H1 (cell line): ENCODE measurements around the gene KREMEN1. TPM values are rescaled to one million over a fixed set of nuclear protein-coding genes. Genes with fewer than 3 reads are reported as not detected.

Experiments
- CTCF ChIA-PET: fragments of 300-600 bp; sonication (Branson Sonifier 250); formaldehyde crosslinking; loops from one replicate; lab custom pipeline; 2021; ENCODE audit not compliant: partially characterized antibody; lab: Charles Lee
- POLR2A ChIA-PET: fragments of 300-600 bp; sonication (Branson Sonifier 250); formaldehyde crosslinking; loops from one replicate; lab custom pipeline; 2021; ENCODE audit warnings: inconsistent platforms; ENCODE audit not compliant: partially characterized antibody; lab: Charles Lee
- DNase-seq, 2 experiments: peaks; one replicate each; pipeline versions ENCODE4 v3.0.0 to v3.0.0-alpha.2; 2010 to 2022; ENCODE audit warnings: low spot score in 2 of 2, low read depth in 1 of 2, mixed read lengths in 1 of 2
- FAIRE-seq: peaks from 2 replicates; lab custom pipeline; 2011; peaks lifted over from hg19 to GRCh38; lab: Jason Lieb, UNC
- H2AFZ ChIP-seq: 2 replicates; pipeline ENCODE4 v1.8.1; 2012; ENCODE audit warnings: low read length, inconsistent platforms
- H2AK5ac ChIP-seq: 2 replicates; pipeline ENCODE4 v1.6.1; 2013; ENCODE audit warnings: low read depth, low read length
- H2BK120ac ChIP-seq: replicated peaks from 2 replicates; pipeline ENCODE3; 2013; ENCODE audit warnings: low read depth, low read length, inconsistent platforms
- H2BK12ac ChIP-seq: 2 replicates; pipeline ENCODE4 v1.6.1; 2013; ENCODE audit warnings: low read depth, low read length
- H2BK15ac ChIP-seq: 2 replicates; pipeline ENCODE4 v1.6.1; 2013; ENCODE audit warnings: low read length
- H2BK20ac ChIP-seq: 2 replicates; pipeline ENCODE4 v1.6.1; 2013; ENCODE audit warnings: low read length
- H2BK5ac ChIP-seq: 2 replicates; pipeline ENCODE4 v1.6.1; 2013; ENCODE audit warnings: low read depth, low read length
- H3K14ac ChIP-seq: 2 replicates; pipeline ENCODE4 v1.6.1; 2013; ENCODE audit warnings: inconsistent platforms; ENCODE audit not compliant: insufficient read length
- H3K18ac ChIP-seq: 2 replicates; pipeline ENCODE4 v1.6.1; 2013; ENCODE audit warnings: low read length; ENCODE audit errors: extremely low read depth
- H3K23ac ChIP-seq: 2 replicates; pipeline ENCODE4 v1.6.1; 2013; ENCODE audit warnings: inconsistent platforms; ENCODE audit not compliant: insufficient read length
- H3K23me2 ChIP-seq: 2 replicates; pipeline ENCODE4 v1.6.1; 2013; ENCODE audit warnings: low read depth, low read length
- H3K27ac ChIP-seq: 2 replicates; pipeline ENCODE4 v1.6.1; 2011; ENCODE audit warnings: low read depth, low read length, inconsistent platforms
- H3K27me3 ChIP-seq, 4 experiments: replicated peaks in 1 of 4; 1 replicate in 1 of 4; 2 replicates in 3 of 4; pipeline versions ENCODE4 v1.6.1 to v1.8.1; 2011 to 2013; ENCODE audit warnings: low read length in 3 of 4, mild to moderate bottlenecking in 3 of 4, inconsistent platforms in 2 of 4, mixed read lengths in 2 of 4, moderate library complexity in 1 of 4; ENCODE audit not compliant: control insufficient read depth in 3 of 4, insufficient read depth in 3 of 4; ENCODE audit errors: extremely low read depth in 1 of 4
- H3K36me3 ChIP-seq, 4 experiments: 2 replicates each; pipeline versions ENCODE4 v1.6.1 to v1.8.1; 2011 to 2013; ENCODE audit warnings: mild to moderate bottlenecking in 4 of 4, low read length in 3 of 4, moderate library complexity in 2 of 4, control low read depth in 1 of 4, inconsistent platforms in 1 of 4; ENCODE audit not compliant: insufficient read depth in 4 of 4, control insufficient read depth in 2 of 4
- H3K4ac ChIP-seq: replicated peaks from 2 replicates; pipeline ENCODE3; 2013; ENCODE audit warnings: low read length, low read depth, mixed read lengths, inconsistent platforms; ENCODE audit not compliant: insufficient read length
- H3K4me1 ChIP-seq, 4 experiments: replicated peaks in 1 of 4; 1 replicate in 1 of 4; 2 replicates in 3 of 4; pipeline versions ENCODE4 v1.6.1 to v1.8.1; 2011 to 2013; ENCODE audit warnings: low read length in 3 of 4, inconsistent platforms in 2 of 4, mixed read lengths in 1 of 4; ENCODE audit not compliant: insufficient read depth in 4 of 4, control insufficient read depth in 3 of 4
- H3K4me2 ChIP-seq, 2 experiments: 2 replicates each; pipeline versions ENCODE4 v1.6.1 to v1.8.1; 2011 to 2013; ENCODE audit warnings: low read depth in 2 of 2, low read length in 2 of 2, control low read depth in 1 of 2, inconsistent platforms in 1 of 2, mild to moderate bottlenecking in 1 of 2; ENCODE audit not compliant: insufficient read depth in 1 of 2
- H3K4me3 ChIP-seq, 4 experiments: fragments of 200-600, 300-600 bp in 1 of 4; sonication (generic), shearing (Covaris generic), sonication (Bioruptor Twin) in 1 of 4; 2 replicates each; pipeline versions ENCODE4 v1.5.1 to v1.8.1; 2011 to 2016; ENCODE audit warnings: low read length in 4 of 4, low read depth in 3 of 4, control low read depth in 2 of 4, inconsistent platforms in 2 of 4, mild to moderate bottlenecking in 2 of 4, mixed read lengths in 1 of 4, moderate library complexity in 1 of 4; ENCODE audit not compliant: insufficient read depth in 2 of 4; ENCODE audit errors: extremely low read depth in 1 of 4
- H3K56ac ChIP-seq: replicated peaks from 2 replicates; pipeline ENCODE3; 2013; ENCODE audit warnings: low read depth, mild to moderate bottlenecking, mixed read lengths, low read length, inconsistent platforms; ENCODE audit not compliant: insufficient read length
- H3K79me1 ChIP-seq: 2 replicates; pipeline ENCODE4 v1.6.1; 2013; ENCODE audit warnings: low read depth, low read length, control low read depth
- H3K79me2 ChIP-seq, 2 experiments: 2 replicates each; pipeline versions ENCODE4 v1.6.1 to v1.8.1; 2012 to 2013; ENCODE audit warnings: low read length in 2 of 2, mild to moderate bottlenecking in 2 of 2, inconsistent platforms in 1 of 2; ENCODE audit not compliant: insufficient read depth in 2 of 2, control insufficient read depth in 1 of 2
- H3K9ac ChIP-seq, 4 experiments: replicated peaks in 1 of 4; 1 replicate in 1 of 4; 2 replicates in 3 of 4; pipeline versions ENCODE4 v1.6.1 to v1.8.1; 2011 to 2013; ENCODE audit warnings: low read depth in 3 of 4, low read length in 3 of 4, control low read depth in 2 of 4, mild to moderate bottlenecking in 2 of 4, moderate library complexity in 2 of 4, inconsistent platforms in 1 of 4; ENCODE audit errors: extremely low read depth in 1 of 4
- H3K9me3 ChIP-seq, 2 experiments: 2 replicates each; pipeline versions ENCODE4 v1.6.1 to v1.8.1; 2012 to 2013; ENCODE audit warnings: mild to moderate bottlenecking in 2 of 2, moderate library complexity in 2 of 2, control low read depth in 1 of 2, inconsistent platforms in 1 of 2, low read depth in 1 of 2, low read length in 1 of 2, mixed read lengths in 1 of 2; ENCODE audit not compliant: insufficient read depth in 2 of 2
- H4K20me1 ChIP-seq, 2 experiments: replicated peaks in 1 of 2; 2 replicates each; pipeline versions ENCODE3 to v1.8.1; 2011 to 2013; ENCODE audit warnings: inconsistent platforms in 2 of 2, low read length in 2 of 2, mild to moderate bottlenecking in 1 of 2; ENCODE audit not compliant: insufficient read depth in 2 of 2, control insufficient read depth in 1 of 2
- H4K5ac ChIP-seq: 2 replicates; pipeline ENCODE4 v1.6.1; 2013; ENCODE audit warnings: low read length, low read depth, mixed read lengths, inconsistent platforms; ENCODE audit not compliant: insufficient read length
- H4K8ac ChIP-seq: 2 replicates; pipeline ENCODE4 v1.8.0; 2013; ENCODE audit warnings: mild to moderate bottlenecking, moderate library complexity, low read length, inconsistent platforms; ENCODE audit not compliant: insufficient read depth; ENCODE audit errors: extremely low read depth
- H4K91ac ChIP-seq: replicated peaks from 2 replicates; pipeline ENCODE3; 2013; ENCODE audit warnings: low read length, mixed read lengths, inconsistent platforms; ENCODE audit not compliant: insufficient read length
- CTBP2 ChIP-seq: IDR thresholded peaks from 2 replicates; pipeline ENCODE4 v1.7.0; 2011; ENCODE audit warnings: borderline replicate concordance, mild to moderate bottlenecking, moderate library complexity, mixed read lengths, low read length; ENCODE audit not compliant: insufficient read depth, insufficient read length
- EP300 ChIP-seq, 2 experiments: IDR thresholded peaks; 1 replicate in 1 of 2; 2 replicates in 1 of 2; pipeline ENCODE4 v1.6.1; 2011 to 2012; ENCODE audit warnings: low read depth in 2 of 2, low read length in 2 of 2, mild to moderate bottlenecking in 2 of 2, borderline replicate concordance in 1 of 2, inconsistent platforms in 1 of 2, moderate library complexity in 1 of 2
- EZH2 ChIP-seq: fragments of 200-600 bp; sonication (generic); IDR thresholded peaks from 2 replicates; pipeline ENCODE4 v1.7.1; 2012; ENCODE audit warnings: low read depth, mild to moderate bottlenecking, moderate library complexity, low read length, inconsistent platforms; ENCODE audit not compliant: severe bottlenecking
- FOSL1 ChIP-seq: IDR thresholded peaks from 2 replicates; pipeline ENCODE4 v1.6.1; 2011; ENCODE audit warnings: mild to moderate bottlenecking, low read depth, low read length, moderate library complexity; ENCODE audit not compliant: insufficient read depth
- POLR2AphosphoS5 ChIP-seq: IDR thresholded peaks from 2 replicates; pipeline ENCODE4 v1.6.1; 2011; ENCODE audit warnings: low read depth, low read length
- SIN3A ChIP-seq, 2 experiments: IDR thresholded peaks in 1 of 2; conservative IDR thresholded peaks in 1 of 2; 2 replicates each; pipeline ENCODE4 v1.6.1; 2011 to 2012; ENCODE audit warnings: low read length in 2 of 2, improper control_type of control experiment in 1 of 2, low read depth in 1 of 2, mild to moderate bottlenecking in 1 of 2
- TBP ChIP-seq: IDR thresholded peaks from 2 replicates; pipeline ENCODE4 v1.6.1; 2011; ENCODE audit warnings: low read depth, low read length, improper control_type of control experiment
- ZNF274 ChIP-seq: IDR thresholded peaks from 2 replicates; pipeline ENCODE4 v1.7.0; 2012; ENCODE audit warnings: low read length, borderline replicate concordance; ENCODE audit errors: extremely low read depth
- WGBS, 2 experiments: shearing (Covaris generic) in 1 of 2; methylation state at CpG; one replicate each; pipeline versions ENCODE4 v1.1.6 to v1.1.7; 2013 to 2015; ENCODE audit warnings: low lambda C conversion rate in 2 of 2, mixed read lengths in 2 of 2, inconsistent platforms in 1 of 2, low coverage in 1 of 2, missing lambda C conversion rate in 1 of 2; ENCODE audit not compliant: insufficient replicate concordance in 2 of 2, insufficient coverage in 1 of 2, insufficient read length in 1 of 2; ENCODE audit errors: extremely low coverage in 1 of 2, missing lambda C conversion rate in 1 of 2; 5-methylcytosine and 5-hydroxymethylcytosine counted together
- polyA plus RNA-seq, 7 experiments: library from polyadenylated mRNA; depleted of rRNA in 3 of 7; stranded (reverse) in 5 of 7; unstranded in 2 of 7; fragments of >200 nt in 5 of 7; fragments of 200-250 nt in 2 of 7; gene quantifications; 1 replicate in 5 of 7; 2 replicates in 1 of 7; 4 replicates in 1 of 7; pipeline versions ENCODE4 v1.2.1 to v1.2.3, GENCODE V29; 2011 to 2013; ENCODE audit warnings: missing spikeins in 2 of 7, mixed read lengths in 2 of 7
- total RNA-seq: library from RNA; stranded (reverse); fragmentation: NEBNext Ultra II Directional; extraction: Animal tissue kit (Norgen Biotek cat#: 25700); gene quantifications from 2 replicates; pipeline ENCODE4 v1.2.1, GENCODE V29; 2021
- TF ChIP-seq, protein P1 (sequence below): IDR thresholded peaks from 2 replicates; pipeline ENCODE4 v1.6.1; 2012; ENCODE audit warnings: low read length, inconsistent platforms
- TF ChIP-seq, protein P2 (sequence below): IDR thresholded peaks from 2 replicates; pipeline ENCODE4 v1.6.1; 2011; ENCODE audit warnings: low read depth, mild to moderate bottlenecking, low read length; ENCODE audit not compliant: insufficient read depth

KREMEN1 gene
- total and polyA plus RNA-seq, 2 of the 8 experiments (the other 6 are each of a cell fraction or from before 2014, with no cell fraction given), result 2.1 to 3.2 TPM

DNA sequence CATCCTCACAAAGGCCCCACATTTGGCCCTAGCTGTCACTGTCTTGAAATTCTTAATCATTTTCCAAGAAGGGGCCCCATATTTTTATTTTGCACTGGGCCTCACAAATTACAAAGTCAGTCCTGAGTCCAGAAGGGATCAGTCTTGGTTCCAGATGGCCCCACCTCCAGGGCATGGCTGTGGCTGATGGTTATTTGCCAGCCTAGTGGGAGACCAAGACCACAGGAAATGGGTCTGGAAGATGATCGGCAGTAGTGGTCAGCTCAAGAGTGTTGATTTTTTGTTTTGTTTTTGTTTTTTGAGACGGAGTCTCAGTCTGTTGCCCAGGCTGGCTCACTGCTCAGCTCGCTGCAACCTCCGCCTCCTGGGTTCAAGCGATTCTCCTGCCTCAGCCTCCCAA is 85.7 kb downstream of the KREMEN1 start:
- FAIRE-seq (no peak), DNase-seq (no peak)
- Histone ChIP-seq H3K79me1 (no peaks in the 10 kb centered on the region), H3K4me1 (peaks cover 0 to 2% (median 0%) of the 10 kb centered on the region in 4 experiments; a peak in 1 of 7 replicates), H3K23ac (no peak overlapping the region), H3K9me3 (no peaks in the 10 kb centered on the region), H3K27ac (no peak overlapping the region), H3K18ac (no peak overlapping the region), H4K20me1 (no peaks in the 10 kb centered on the region), H3K36me3 (no peaks in the 10 kb centered on the region), H2BK15ac (no peak overlapping the region), H3K4me2 (no peak overlapping the region), H3K27me3 (no peaks in the 10 kb centered on the region), H2BK120ac (no peak overlapping the region), H3K4ac (no peak overlapping the region), H3K23me2 (no peaks in the 10 kb centered on the region), H4K5ac (no peak overlapping the region), H2AFZ (no peak overlapping the region), H2BK20ac (no peak overlapping the region), H4K8ac (no peak overlapping the region), H4K91ac (no peak overlapping the region), H3K56ac (no peak overlapping the region), H2AK5ac (no peak overlapping the region), H3K14ac (no peak overlapping the region), H2BK5ac (no peak overlapping the region), H3K79me2 (no peaks in the 10 kb centered on the region), H3K9ac (no peak overlapping the region), H3K4me3 (no peak overlapping the region), H2BK12ac (no peak overlapping the region)
- POLR2A ChIA-PET, result interaction anchor here (1.0 kb wide), 1 partner anchor 52 kb away, joined by 3 read pairs; no protein-coding TSS in a partner anchor
- CTCF ChIA-PET, result interaction anchor here (2.2 to 9.4 kb wide), 2 partner anchors 19 to 87 kb away, joined by 9 to 79 read pairs; no protein-coding TSS in a partner anchor
- 99% methylated on average over 5 of the region's 5 CpGs; no CpG with 5 or more reads in 1 of the 2 experiments for WGBS, 2 experiments
- no peak for TF ChIP-seq POLR2AphosphoS5
- no peak for TF ChIP-seq TBP
- TF ChIP-seq ZNF274, result no peak
- TF ChIP-seq, protein P1, sequence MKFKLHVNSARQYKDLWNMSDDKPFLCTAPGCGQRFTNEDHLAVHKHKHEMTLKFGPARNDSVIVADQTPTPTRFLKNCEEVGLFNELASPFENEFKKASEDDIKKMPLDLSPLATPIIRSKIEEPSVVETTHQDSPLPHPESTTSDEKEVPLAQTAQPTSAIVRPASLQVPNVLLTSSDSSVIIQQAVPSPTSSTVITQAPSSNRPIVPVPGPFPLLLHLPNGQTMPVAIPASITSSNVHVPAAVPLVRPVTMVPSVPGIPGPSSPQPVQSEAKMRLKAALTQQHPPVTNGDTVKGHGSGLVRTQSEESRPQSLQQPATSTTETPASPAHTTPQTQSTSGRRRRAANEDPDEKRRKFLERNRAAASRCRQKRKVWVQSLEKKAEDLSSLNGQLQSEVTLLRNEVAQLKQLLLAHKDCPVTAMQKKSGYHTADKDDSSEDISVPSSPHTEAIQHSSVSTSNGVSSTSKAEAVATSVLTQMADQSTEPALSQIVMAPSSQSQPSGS, result no peak
- no peak for TF ChIP-seq CTBP2
- TF ChIP-seq EP300 (IDR thresholded peaks at IDR 0.05; ENCODE audit: borderline replicate concordance in 1 of 2, low read depth in 2 of 2, low read length in 2 of 2), result no peak
- TF ChIP-seq EZH2, result no peak
- no peak for TF ChIP-seq FOSL1
- TF ChIP-seq, protein P2, sequence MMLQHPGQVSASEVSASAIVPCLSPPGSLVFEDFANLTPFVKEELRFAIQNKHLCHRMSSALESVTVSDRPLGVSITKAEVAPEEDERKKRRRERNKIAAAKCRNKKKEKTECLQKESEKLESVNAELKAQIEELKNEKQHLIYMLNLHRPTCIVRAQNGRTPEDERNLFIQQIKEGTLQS, result no peak
- TF ChIP-seq SIN3A (conservative IDR thresholded peaks at IDR 0.05 in 1 of 2, IDR thresholded peaks at IDR 0.05 in 1 of 2; ENCODE audit: low read depth in 1 of 2, low read length in 2 of 2), result no peak
